Stimulated activated CD4-positive, alpha-beta T cell treated with anti-CD3 and anti-CD28 coated beads, Interleukin-12 subunit alpha, Interleukin-12 subunit beta, amount 100 ng/mL, for 24 hours (primary cell): ENCODE measurements around the gene CRACR2A.

ENCODE experiments used
- DNase-seq, 2 experiments: peaks; one replicate each; pipeline ENCODE4 v3.0.0-alpha.2; 2020; ENCODE audit warnings: low read depth in 2 of 2

Gene CRACR2A, protein sequence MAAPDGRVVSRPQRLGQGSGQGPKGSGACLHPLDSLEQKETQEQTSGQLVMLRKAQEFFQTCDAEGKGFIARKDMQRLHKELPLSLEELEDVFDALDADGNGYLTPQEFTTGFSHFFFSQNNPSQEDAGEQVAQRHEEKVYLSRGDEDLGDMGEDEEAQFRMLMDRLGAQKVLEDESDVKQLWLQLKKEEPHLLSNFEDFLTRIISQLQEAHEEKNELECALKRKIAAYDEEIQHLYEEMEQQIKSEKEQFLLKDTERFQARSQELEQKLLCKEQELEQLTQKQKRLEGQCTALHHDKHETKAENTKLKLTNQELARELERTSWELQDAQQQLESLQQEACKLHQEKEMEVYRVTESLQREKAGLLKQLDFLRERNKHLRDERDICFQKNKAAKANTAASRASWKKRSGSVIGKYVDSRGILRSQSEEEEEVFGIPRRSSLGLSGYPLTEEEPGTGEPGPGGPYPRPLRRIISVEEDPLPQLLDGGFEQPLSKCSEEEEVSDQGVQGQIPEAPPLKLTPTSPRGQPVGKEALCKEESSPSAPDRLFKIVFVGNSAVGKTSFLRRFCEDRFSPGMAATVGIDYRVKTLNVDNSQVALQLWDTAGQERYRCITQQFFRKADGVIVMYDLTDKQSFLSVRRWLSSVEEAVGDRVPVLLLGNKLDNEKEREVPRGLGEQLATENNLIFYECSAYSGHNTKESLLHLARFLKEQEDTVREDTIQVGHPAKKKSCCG

DNA sequence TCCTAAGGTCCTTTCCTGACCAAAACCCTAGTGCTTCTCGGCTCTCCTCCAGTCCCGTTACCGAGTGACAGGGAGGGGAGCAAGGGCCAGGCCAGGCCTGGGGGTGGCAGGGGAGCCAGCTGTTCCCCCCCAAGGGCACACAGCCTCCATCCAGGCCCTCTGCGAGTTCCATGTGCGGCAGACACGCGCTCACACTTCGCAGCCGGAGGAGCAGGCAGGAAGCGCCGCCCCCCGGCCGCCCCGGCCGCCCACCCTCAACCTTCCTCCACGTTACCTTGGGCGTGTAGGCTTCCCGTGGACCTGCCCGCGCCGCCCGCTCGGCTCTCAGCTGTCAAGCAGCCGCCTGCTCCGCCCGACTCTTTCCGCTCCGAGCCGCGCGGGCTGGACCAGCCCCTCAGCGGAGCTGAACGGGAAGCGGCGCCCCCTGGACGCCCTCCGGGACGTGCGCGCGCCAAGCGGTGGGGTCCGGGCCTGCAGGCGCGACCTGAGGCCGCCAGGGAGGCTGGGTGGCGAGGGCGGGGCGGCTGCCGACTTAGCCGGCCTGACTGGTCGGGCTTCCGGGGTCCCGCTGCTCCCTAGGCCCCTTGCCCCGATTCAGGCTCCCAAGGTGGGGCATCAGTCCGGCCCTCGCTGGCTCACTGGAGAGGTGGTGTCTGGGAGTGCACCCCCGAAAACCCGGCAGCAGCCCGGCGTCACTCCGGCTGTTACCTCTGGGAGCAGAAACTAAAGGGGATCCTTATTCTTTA lies at the start of gene CRACR2A:
Gene CRACR2A, minus strand, starts transcription at position 369 of the 746 bp plus-strand sequence. CDS start 56,110 bp downstream, outside the sequence.
- DNase-seq: peak; percentile 70 to 73

DNA sequence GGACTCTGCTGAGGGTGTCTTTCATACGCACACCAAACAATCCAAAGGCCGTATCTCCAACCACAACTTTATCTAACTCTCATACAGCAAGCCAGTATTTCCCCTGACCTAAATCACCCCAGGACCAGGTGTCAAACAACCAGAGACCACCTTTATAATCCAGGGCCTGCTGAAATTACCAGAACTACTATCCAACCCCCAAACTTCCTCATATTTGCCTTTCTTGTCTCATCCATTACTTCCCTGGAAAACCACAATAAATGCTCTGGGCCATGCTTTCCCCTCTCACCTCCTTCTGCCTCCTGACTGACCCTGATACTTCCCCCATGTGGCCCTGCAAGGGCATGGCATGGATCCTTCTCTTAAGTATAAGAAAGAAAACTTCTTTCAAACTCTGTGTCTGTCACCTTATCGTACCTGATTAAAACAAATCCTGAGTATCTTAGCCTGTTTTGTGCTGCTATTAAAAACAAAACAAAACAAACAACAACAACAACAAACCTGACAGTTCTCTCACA lies 44.7 kb upstream of the CRACR2A start:
- DNase-seq: no peak

DNA sequence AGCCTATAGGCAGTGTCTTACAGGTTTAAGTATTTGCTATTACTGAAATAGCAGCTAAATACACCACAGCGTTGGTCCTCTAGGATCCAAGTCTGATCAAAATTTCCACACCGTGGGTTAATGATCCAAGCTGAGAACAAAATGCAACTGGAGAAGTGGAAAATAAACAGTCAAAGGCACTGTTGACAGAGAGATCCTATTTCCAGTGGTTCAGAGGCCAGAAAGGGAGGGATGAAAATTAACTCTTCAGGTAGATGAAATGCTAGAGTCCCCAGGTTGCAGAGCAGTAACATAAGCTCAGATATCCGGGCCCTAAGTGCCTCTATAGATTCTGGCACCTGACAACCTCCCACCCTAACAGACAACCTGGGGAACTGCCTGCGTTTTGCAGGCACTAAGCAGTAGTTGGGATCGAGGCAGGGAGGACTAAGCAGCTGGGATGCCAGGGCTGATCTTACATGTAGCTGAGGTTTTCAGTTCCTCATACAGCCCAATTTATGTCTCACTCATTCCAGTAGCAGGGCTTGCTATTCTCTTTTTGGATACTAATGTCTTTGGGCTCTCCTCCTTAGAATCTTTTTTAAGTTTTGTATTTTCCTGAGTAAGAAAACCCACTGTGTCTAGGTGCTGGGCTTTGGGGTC lies 42.7 kb upstream of the CRACR2A start:
- DNase-seq: no peak

DNA sequence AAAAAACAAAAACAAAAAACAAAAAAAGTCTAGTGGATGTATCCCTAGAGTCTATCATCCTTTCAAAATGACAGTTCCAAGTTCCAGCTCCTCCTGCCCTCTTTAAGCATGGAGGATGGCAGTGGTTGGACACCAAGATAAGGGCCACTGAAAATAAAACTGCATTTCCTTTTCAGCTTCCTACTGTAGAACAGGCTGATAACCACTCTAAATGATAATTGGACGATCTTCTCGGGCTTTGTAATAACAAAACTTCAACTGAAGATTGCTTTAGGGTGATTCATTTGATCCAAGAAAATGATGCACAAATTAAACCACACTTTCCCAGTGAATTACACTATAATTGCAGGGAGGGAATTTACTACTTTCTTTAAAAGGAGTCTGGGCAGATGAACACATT lies 42.2 kb upstream of the CRACR2A start:
- no peak for DNase-seq

DNA sequence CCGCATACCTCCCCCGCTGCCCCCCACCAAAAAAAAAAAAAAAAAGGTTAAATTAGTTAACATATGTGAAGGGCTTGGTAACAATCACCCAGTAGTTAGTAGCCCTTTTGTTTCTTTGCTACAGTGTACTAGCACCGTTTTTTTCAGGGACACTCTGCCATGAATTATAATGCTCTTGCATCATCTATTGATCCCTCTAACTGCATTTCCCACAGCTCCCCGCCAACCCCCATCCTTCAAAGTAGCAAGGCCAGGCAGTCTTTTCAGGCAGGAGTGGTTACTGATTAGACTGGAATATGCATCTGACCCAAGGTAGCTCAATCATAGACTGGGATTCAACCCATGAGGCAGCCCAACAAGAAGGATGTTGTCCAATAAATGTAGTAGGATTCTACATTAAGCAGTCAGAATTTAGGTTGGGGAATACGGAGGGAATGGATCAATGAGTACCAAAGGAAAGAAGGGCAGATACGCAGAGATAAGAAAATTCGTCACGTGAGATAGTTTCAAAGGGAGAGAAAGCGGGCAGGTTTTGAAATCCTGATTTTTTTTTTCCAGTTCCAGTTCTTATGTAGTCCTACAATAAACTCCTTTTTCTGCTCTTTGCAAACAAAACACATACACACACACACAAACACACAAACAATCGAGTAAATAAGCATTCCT lies 39.8 kb upstream of the CRACR2A start:
- DNase-seq: no peak

DNA sequence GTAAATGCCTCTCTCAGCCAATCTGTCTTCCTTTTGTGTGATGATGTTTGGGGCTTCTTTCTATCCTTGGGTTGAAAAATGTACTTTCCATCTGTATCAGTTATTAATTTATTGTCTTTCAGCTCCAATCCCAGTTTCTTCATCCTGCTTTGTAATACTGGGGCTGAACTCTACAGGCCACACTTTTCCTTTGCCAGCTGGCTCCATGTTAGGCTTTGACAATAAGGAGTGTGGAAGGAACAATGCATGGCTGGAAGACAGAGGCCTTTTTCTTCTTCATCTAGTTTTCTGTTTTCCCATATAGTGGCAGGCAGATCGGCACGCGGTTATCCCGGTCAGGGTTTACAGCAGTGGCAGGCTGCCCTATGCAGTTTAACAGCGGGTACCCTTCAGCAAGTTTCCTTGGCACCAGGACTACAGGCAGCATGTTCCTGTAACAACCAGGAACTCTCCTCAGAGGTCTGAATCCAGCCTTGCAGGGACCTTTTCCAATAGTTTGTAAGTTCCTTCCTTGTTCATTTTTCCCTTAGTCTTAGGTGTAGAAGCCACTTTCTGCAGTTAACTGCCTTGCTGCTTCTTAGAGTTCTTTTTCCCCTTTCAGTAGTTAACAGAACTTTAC lies 38.5 kb upstream of the CRACR2A start:
- no peak for DNase-seq

DNA sequence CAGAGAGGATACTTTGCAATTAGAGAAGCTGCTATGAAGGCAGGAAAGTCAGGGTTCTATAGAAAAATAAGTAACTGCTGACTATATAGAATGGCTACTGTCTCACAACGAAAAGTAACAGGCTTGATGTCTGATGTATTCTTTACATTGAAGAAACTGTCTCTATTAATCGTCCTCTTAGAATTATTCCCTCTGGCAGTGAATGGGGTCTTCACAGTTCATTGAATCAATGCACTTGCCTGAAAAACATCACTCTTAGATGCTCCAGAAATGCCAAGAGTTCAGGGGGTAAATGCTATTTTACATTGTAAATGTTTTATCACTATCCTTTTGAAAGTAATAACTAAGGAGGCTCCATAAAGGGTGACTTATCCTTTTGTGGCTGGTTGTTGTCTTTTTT lies 37.7 kb upstream of the CRACR2A start:
- no peak for DNase-seq

DNA sequence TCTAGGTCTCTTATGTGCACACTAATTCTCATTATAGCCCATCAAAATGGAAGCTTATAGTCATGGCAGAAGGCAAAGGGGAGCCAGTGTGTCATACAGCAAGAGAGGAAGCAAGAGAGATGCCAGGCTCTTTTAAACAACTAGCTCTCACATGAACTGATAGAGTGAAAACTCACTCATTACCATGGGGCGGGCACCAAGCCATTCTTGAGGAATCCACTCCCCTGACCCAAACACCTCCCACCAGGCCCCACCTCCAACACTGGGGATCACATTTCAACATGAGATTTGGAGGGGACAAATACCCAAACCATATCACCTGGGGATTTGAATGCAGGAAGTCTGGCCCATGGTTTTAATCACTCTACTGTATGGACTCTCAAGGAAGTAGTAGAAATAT lies 36.9 kb upstream of the CRACR2A start:
- DNase-seq: no peak

DNA sequence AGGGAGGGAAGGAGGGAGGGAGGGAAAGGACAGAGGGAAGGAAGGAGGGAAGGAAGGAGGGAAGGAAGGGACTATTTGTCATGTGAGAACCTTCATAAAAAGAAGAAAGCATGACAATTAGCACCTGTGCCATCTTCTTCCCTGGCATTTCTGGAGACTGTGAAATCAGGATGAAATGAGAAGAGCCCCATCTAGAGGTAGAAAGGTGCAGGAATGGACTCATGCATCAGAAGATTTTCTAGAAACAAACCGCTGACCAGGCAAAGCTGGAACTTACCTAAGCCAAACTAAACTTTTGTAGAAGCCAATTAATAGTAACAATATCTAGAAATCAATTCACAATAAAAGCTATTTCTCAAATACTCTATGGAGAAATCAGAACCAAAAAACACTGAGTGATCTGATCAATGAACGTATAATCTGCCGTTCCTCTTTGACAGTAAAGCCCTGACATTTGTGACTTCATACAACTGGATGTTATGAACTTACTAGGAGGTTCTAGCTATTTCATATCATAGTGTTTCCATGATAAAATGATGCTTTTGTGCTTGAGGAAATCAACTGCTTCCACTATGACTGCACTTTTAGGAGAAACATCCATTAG lies 24.4 kb upstream of the CRACR2A start:
- DNase-seq: no peak

DNA sequence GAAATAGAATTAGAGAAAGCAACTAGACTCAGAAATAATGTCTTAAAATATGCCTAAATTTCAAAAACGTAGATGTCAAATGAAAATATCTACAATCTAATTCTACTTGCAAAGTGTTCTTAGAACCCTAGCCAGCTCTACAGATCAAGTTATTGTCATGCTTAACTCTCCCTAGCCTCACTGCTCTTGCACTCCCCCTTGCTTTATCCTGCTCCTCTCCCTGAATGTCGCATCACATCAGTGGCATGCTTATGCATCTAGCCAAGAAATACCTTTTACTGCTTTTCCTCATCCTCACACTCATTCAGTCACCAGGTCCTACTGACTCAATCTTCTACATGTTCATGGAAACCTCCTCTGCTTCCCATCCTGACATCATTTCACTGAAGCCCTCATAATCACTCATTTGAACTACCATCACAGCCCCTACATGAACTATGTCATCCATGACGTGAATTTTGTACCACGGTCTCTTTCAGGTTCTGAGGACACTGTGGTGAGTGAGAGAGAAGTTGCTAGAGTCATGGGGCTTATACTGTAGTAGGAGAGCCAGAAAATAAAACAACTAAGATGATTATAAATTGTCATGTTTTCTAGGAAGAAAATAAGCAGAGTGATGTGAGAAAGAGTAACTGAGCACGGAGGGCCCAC lies 22.6 kb upstream of the CRACR2A start:
- DNase-seq: no peak

DNA sequence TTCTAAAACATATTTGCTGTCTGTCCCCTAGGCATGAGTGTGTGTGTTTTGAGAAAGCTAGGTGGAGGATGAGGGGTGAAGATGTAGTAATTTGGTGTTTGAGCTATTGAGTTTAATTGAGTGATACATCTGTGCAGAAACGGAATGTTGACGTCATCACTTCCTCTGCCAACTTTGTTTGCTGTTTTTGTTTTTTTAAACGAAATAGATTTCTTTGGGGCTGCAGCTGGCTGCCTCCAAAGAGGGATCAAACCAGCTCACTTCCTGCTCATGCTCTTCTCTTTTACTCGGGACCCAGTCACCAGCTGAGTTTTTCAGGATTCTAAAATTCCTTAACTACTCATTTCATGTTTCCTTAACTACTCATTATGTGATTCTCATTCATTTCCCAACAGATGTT lies 19.5 kb upstream of the CRACR2A start:
- no peak for DNase-seq

DNA sequence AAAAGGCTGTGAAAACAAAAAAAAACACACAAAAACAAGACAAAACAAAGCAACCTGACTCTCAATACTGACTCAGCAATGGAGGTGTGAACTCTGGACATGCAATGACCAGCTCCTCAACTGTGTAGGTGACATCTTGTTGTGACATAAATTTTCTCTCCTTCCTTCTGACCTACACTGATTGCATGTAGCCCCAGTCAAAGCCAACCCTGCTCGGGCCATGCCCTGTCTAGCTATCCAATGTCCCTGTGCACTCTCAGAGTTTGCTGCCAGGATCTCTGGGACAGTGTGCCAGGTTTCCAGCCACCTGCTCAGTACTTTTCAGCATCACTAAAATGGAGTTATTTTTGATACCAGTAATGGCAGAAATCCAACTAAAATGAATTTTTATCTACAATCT lies 18.9 kb upstream of the CRACR2A start:
- DNase-seq: no peak

DNA sequence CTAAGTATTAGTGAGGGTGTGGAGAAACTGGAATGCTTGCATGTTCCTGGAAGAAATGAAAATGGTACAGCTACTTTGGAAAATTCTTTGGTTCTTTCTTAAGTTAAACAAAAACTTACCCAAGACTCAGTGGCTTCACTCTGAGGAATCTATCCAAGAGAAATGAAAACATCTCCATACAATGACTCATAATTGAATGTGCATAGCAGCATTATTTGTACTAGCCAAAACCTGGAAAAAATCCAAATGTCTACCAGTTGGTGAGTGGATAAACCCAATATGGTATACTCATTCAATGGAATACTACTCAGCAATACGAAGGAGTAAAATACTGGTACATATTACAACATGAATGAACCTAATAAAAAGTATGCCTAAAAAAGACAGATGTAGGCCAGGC lies 18.0 kb upstream of the CRACR2A start:
- no peak for DNase-seq

DNA sequence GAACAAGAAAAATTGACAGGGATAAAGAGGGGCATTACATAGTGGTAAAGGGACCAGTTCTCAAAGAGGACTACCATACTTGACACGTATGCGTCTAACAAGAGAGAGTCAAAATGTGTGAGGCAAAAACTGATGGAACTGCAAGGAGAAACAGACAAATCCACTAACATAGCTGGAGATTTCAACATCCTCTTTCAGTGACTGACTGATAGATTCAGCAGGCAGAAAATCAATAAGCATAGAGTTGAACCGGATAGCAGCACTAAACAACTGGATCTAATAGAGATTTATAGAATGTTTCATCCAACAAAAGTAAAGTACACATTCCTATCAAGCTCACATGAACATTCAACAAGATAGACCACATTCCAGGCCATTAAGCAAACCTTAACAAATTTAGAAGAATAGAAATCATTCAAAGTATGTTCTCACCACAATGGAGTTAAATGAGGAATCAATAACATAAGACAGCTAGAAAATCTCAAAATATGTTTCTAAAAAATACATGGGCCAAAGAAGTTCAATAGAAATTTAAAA lies 16.1 kb upstream of the CRACR2A start:
- DNase-seq: no peak

DNA sequence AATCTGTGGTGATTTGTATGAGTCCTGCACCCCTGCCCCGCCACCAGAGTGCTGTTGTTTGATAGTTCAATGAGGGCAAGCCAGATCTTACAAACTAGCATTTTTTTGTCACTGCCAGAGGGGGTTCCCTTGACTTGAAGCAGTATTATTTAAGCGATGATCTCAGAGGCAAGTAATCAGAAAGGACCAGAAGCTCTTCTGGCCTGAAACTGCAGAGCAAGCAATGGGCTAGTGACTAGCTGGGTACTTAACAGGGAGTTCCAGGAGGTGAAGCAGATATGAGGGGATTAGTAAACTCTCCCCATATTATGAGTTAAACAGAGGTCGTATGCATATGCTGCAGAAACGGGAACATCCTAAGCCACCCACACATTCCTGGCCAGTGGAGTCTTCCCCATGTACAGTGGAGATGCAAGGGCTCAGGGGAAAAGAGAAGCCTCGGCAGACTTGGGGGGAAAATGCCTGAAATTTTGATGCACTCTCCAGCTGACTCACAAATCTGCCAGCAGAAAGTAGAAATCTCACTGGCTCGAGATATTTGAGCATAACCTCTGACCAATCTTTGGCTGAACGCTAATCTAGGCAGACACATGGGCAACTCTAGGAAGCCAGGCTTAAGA lies 8.3 kb upstream of the CRACR2A start:
- no peak for DNase-seq

DNA sequence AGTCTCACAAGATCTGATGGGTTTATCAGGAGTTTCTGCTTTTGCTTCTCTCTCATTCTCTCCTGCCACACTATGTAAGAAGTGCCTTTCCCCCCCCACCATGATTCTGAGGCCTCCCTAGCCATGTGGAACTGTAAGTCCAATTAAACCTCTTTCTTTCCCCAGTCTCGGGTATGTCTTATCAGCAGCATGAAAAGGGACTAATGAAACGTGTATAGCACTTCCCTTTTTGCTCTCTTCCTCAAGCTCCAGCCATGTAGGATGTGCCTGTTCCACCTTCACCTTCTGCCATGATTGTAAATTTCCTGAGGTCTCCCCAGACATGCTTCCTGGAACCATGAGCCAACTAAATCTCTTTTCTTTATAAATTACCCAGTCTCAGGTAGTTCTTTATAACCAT lies 7.0 kb upstream of the CRACR2A start:
- no peak for DNase-seq

DNA sequence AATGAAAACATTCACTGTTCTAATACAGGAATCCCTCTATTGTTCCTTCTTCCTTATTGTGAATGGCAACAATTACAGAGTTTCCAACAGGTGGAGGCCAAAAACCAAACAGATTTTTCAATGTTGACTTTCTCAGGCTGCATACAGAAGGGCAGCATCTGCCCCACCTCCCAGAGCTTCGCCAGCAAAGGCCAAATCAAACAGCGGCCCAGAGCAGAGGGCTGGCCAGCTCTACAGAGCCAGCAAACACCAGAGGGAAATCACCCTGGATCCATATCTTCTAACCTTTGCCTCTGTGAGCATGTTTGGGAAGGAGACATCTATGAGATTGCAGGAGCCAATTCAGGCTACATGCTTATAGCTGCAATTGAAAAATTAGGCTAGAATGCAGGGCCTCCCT lies 4.4 kb upstream of the CRACR2A start:
- no peak for DNase-seq

DNA sequence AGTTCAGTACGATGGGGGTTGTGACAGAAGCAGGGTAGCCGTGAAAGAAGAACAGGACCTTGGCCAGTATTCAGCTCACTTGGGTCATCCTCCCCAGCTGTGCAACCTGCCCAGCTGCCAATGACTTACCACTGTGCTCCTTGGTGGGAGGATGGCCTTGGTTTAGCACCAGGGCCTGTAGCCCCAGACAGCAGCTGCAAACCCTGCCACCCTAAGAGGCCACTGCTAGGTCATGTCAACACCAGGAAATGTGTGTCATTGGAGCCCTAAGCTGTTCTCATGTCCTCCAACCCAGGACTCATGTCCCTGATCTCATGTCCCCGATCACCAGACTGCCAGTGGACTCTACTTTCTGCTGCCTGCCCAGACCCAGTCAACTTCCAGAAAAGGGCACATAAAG lies 3.0 kb upstream of the CRACR2A start:
- no peak for DNase-seq
